ENCODE results near the gene IGFLR1.

The IGFLR1 gene

GRCh38 chr19:35748106-35749020, 6.1 kb upstream of the IGFLR1 start, which contains the start of gene LIN37:
LIN37 (plus strand) TSS chr19:35748576; CDS start chr19:35748725, 149 bp downstream.
- TF ChIP-seq CTCF (IDR thresholded peaks at IDR 0.05) = no peak

- TF ChIP-seq CTCF (IDR thresholded peaks at IDR 0.05) = no peak
Observed at GRCh38 chr19:35746531-35746930, 4.3 kb upstream of the IGFLR1 start.

- TF ChIP-seq CTCF (IDR thresholded peaks at IDR 0.05) = no peak
Observed at GRCh38 chr19:35746087-35746462, 3.8 kb upstream of the IGFLR1 start.

GRCh38 chr19:35745328-35746086, 3.3 kb upstream of the IGFLR1 start, which contains the start of the genes PSENEN and U2AF1L4:
PSENEN (plus strand) TSS chr19:35745651; CDS start chr19:35745931, 280 bp downstream.
U2AF1L4 (minus strand) TSS chr19:35745418; CDS start chr19:35745391, 27 bp downstream.
- no peak for TF ChIP-seq CTCF (IDR thresholded peaks at IDR 0.05)

- no peak; the same call in 1 of the 2 replicates for TF ChIP-seq CTCF (IDR thresholded peaks at IDR 0.05)
Observed at GRCh38 chr19:35744430-35745327, 2.4 kb upstream of the IGFLR1 start.

GRCh38 chr19:35743640-35744429, 1.6 kb upstream of the IGFLR1 start:
- TF ChIP-seq CTCF (IDR thresholded peaks at IDR 0.05) = no peak
